GM12864 (cell line): Measurements from ENCODE around the gene CIITA.
A peak's percentile ranks its signal among the peaks of the same experiment; 100 is the strongest.

ENCODE experiments used
- DNase-seq: peaks from one replicate; pipeline ENCODE4 v3.0.0-alpha.2; 2011; ENCODE audit warnings: low read depth
- H3K4me3 ChIP-seq: 2 replicates; pipeline ENCODE4 v1.5.1; 2011; ENCODE audit warnings: mild to moderate bottlenecking, low read depth, low read length, control low read depth
- CTCF ChIP-seq: IDR thresholded peaks from 2 replicates; pipeline ENCODE4 v1.5.1; 2011; ENCODE audit warnings: low read depth, mild to moderate bottlenecking, moderate library complexity, low read length, control low read depth, inconsistent platforms; ENCODE audit errors: missing control alignments

CIITA gene

GRCh38 chr16:10870808-10871156 lies 6.2 kb upstream of the CIITA start:
- H3K4me3 ChIP-seq, result no peak overlapping the region
- DNase-seq, result no peak

GRCh38 chr16:10871157-10871991 lies 5.6 kb upstream of the CIITA start:
- TF ChIP-seq CTCF, result no peak
- no peak for DNase-seq
- H3K4me3 ChIP-seq, result no peak overlapping the region

More at GRCh38 chr16:10870808-10871156, 6.2 kb upstream of the CIITA start:
- no peak for TF ChIP-seq CTCF

GRCh38 chr16:10876315-10876714 lies 687 bp upstream of the CIITA start:
- no peak for DNase-seq
- peak overlapping the region; percentile 47 for H3K4me3 ChIP-seq

GRCh38 chr16:10877472-10877946 lies 507 bp downstream of the CIITA start:
- TF ChIP-seq CTCF, result peak; percentile 27
- DNase-seq, result no peak
- H3K4me3 ChIP-seq, result peak overlapping the region; percentile 88

More at GRCh38 chr16:10876315-10876714, 687 bp upstream of the CIITA start:
- TF ChIP-seq CTCF, result peak; percentile 15

GRCh38 chr16:10878328-10878643 lies 1.3 kb downstream of the CIITA start:
- DNase-seq, result no peak
- TF ChIP-seq CTCF, result no peak
- H3K4me3 ChIP-seq, result peak overlapping the region; percentile 88

GRCh38 chr16:10878644-10879501 lies 1.9 kb downstream of the CIITA start:
- peak overlapping the region; percentile 88 for H3K4me3 ChIP-seq
- no peak for DNase-seq
- no peak for TF ChIP-seq CTCF
